CD4-positive, alpha-beta T cell treated with Interleukin-12 subunit alpha and Interleukin-12 subunit beta, for 1 hour (primary cell): ENCODE data around the gene PI4KA.
"Not testable (repeated sequence)": the region's sequence is repeated elsewhere in the genome, so short reads cannot be mapped to it uniquely, and the experiment has no call there.

ENCODE experiments used
- DNase-seq: peaks from one replicate; pipeline ENCODE4 v3.0.0-alpha.2; 2020

The PI4KA gene

GRCh38 chr22:20687356-20688172 lies 171.0 kb downstream of the PI4KA start:
- not testable (repeated sequence) for DNase-seq

DNA sequence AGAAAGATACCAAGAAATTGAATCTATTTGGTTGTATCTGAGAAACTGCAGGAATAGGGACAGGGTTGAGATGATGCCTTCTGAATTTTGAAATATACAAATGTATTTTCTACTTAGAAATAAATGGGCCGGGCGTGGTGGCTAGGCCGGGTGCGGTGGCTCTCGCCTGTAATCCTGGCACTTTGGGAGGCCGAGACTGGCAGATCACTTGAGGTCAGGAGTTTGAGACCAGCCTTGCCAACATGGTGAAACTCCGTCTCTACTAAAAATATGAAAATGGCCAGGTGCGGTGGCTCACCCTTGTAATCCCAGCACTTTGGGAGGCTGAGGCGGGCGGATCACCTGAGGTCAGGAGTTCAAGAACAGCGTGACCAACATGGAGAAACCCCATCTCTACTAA lies 172.8 kb downstream of the PI4KA start:
- DNase-seq = not testable (repeated sequence)

GRCh38 chr22:20678792-20679435 lies 179.7 kb downstream of the PI4KA start:
- DNase-seq = not testable (repeated sequence)

GRCh38 chr22:20677684-20678242 lies 180.8 kb downstream of the PI4KA start:
- no peak for DNase-seq

GRCh38 chr22:20675613-20676012 lies 183.0 kb downstream of the PI4KA start:
- not testable (repeated sequence) for DNase-seq

DNA sequence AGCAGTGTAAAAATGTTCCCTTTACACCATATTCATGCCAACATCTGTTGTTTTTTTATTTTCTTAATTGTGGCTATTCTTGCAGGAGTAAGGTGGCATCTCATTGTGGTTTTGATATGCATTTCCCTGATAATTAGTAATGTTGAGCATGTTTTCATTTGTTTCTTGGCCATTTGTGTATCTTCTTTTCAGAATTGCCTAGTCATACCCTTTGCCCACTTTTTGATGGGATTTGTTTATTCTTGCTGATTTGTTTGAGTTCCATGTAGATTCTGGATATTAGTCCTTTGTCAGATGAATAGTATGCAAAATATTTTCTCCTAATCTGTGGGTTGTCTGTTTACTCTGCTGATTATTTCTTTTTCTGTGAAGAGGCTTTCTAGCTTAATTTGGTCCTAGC lies 183.6 kb downstream of the PI4KA start:
- DNase-seq = no peak

DNA sequence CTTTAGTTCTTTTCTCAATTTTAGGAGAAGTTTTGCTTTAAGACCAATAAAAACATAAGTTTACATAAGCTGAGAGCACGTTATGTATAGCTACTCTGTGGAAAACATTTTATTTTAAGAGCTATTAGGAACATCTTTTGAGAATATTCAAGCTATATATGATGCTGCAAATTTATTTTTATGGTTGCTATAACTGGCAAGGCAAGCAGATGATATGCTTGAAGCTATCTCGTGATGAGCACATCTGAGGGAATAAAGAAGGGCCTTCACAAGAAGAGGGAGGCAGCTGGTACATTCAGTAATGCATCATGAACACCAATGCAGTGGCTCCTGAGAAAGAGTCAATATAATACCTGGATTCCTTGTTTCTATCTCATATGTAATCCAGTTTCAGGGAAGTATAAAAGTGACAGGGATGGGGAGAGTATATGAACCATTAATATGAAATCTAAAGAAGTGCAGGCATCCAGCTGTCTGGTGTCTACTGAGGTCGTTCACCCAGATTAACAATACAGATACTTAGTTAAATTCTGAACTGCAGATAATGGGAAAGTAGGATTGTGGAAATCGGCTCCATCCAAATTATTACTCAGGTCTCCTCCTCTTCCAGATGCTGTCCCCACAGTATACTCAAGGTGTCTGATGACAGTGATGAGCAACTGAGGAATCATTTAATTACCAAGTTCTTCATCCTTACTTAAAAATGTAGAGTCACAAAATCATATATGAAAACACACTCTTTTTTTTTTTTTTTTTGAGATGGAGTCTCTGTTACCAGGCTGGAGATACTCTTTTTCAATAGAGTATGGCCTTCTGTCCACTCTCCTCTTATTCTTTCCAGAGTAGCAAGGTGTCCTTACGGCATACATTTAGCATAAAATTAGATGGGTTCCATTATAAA lies 185.1 kb downstream of the PI4KA start:
- DNase-seq = no peak

- DNase-seq = no peak
These were observed 185.9 kb downstream of the PI4KA start for GRCh38 chr22:20672732-20673131.

- DNase-seq = no peak
These were observed 186.6 kb downstream of the PI4KA start for GRCh38 chr22:20672082-20672424.

GRCh38 chr22:20671409-20672081 lies 187.1 kb downstream of the PI4KA start:
- no peak for DNase-seq

DNA sequence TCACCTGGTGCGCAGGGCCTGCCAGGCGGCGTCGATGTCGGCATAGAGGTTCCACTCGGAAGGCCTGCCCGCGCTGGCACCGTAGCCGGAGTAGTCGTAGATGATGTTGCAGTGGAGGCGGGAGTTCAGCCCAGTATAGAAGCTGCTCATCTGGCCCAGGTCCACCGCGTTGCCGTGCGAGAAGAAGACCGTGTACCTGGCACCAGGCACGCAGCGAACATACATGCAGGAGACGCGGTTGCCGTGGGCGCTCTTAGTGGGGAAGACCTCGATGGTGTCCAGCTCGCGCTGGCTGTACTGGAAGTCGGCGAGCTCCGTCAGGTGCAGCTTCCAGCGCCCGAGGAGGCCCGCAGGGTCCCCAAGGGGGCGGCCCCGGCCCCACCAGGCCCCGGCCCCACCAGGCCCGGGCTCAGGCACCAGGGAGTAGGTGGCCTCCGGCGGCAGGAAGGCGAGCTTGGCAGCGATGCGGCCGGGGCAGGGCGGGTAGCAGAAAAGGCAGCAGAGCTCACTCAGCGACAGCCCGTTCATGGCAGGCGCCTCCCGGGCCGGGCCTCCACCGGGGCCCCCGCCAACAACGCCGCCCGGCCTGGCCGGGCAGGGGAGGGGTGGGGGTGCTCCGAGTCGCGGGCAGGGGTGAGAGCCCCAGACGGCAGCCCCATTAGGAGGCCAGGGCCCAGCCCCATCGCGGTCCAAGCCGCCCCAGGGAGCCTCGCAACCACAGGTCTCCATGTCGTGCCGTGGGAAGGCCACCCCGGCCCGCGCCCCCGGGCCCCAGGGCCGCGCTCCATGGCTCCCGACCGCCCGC lies 188.0 kb downstream of the PI4KA start:
- not testable (repeated sequence) for DNase-seq

DNA sequence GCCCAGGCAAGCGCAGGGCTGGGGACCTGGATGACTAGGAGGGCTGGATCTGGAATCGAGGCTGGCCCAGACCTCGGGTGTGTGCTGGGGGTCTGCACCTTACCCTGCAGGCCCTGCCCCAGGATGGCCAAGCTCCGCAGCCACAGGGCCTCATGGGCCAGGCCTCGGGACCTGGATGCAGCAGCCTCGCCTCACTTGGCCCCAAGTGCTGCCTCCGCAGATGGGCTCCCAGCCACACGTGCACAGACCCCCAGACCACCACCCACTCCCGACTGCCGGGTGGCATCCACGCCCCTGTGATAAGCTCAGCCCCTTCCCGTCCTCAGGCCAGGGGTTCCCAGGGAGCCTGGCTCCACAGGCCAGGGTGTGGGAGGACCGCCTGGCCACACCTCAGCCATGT lies 188.7 kb downstream of the PI4KA start:
- DNase-seq = not testable (repeated sequence)

DNA sequence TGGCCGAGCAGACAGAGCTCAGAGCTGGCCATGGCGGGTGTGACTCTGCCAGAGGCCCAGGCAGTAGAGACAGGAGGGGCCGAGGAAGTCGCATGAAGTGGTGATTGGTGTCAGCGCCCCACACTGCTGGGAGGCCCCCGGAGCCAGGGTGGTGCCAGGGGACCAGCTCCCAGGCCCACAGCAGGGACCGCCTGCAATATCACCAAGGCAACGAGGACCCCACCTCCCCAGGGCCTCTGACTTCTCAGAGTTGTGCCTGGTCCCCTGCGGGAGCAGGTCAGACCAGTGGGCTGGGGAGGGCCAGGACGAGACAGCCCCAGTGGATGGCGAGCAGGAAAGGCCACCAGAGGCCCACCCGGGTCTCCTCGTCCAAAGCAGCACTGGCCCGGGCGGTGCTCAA lies 189.1 kb downstream of the PI4KA start:
- not testable (repeated sequence) for DNase-seq

DNA sequence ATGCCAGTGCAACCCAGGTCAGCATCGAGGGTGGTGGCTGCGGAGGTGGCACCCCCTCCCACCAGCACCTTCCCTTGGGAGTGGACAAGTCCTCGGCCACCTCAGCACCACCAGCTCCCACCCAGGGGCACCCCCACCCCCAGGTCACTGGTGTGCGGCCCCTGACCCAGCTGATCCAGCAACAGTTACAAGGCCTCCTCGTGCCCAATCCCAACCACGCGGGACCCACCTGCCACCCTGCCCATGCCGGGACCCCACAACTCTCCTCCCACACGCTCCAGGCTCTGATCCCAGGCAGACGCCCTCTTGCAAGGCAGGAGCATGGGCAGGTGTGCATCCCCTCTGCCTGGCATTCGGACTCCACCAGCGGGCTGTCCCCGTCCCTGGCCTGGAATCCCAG lies 189.8 kb downstream of the PI4KA start:
- DNase-seq = not testable (repeated sequence)

DNA sequence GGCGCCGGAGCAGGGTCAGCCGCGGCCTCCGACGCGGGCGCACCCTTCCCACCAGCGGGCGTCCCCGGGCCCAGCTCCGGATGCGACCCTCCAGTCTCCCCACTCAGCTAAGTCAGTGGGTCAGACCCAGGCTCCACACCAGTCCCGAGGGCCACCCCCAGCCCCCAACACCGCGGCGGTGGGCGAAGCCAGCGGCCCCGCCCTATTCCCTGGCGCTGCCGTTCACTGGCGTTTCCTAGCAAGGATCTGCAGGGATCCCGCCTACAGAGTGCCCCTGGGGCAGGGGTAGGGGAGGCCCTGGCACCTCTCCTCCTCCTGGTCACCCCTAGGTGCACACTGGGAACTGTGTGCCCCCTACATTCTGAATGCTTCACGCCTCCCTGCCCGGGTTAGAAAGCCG lies 190.4 kb downstream of the PI4KA start:
- DNase-seq = not testable (repeated sequence)

DNA sequence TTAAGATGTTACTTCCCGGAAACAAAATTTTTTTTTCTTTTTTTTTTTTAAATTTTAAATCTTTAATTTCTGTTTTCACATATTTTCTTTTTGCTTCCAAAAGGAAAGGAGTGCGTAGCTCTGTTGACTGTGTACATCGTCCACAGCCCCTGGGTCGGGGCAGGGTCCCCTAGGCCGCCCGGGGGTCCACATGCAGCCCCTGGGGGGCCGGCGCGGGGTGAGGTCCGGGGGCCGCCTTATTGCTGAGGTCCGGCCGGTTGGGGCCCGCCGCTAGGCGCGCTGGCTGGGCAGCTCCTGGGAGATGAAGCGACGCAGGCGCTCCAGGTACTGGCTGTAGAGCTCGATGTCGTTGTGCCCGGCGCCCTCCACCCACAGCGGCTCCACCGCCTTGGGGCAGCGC lies 191.1 kb downstream of the PI4KA start:
- DNase-seq = not testable (repeated sequence)

- no peak for DNase-seq
These were observed 192.1 kb downstream of the PI4KA start for GRCh38 chr22:20666560-20666959.

- DNase-seq = no peak
These were observed 194.0 kb downstream of the PI4KA start for GRCh38 chr22:20664594-20664959.

DNA sequence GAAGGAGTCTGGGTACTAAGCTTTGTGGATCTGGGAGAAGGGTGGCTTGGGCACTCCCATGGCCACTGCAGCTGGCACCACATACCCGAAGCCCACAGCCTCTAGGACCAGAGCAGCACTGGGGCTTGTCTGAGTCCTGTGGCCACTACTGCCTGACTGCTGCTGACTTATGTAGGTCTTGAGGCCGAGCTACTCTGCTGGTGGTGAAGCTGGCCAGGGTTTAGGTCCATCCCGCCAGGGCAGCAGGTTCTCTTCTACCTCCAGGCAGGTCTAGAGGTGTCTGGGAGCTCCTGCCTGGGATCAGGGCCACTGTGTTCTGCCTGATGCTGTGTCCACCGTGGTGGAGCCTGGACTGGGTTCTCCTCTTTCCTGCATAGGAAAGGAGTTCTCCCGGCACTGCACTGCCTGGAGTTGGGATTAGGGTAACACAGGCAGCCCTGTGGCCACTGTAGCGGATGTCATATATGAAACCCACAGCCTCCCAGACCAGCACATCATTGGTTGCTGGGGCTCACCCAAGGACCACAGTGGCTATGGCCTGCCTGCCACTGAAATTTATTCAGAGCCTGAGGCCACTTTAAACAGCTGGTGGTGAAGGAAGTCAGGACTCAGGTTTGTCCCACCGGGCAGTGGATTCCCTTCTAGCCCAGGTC lies 194.5 kb downstream of the PI4KA start:
- DNase-seq = no peak

DNA sequence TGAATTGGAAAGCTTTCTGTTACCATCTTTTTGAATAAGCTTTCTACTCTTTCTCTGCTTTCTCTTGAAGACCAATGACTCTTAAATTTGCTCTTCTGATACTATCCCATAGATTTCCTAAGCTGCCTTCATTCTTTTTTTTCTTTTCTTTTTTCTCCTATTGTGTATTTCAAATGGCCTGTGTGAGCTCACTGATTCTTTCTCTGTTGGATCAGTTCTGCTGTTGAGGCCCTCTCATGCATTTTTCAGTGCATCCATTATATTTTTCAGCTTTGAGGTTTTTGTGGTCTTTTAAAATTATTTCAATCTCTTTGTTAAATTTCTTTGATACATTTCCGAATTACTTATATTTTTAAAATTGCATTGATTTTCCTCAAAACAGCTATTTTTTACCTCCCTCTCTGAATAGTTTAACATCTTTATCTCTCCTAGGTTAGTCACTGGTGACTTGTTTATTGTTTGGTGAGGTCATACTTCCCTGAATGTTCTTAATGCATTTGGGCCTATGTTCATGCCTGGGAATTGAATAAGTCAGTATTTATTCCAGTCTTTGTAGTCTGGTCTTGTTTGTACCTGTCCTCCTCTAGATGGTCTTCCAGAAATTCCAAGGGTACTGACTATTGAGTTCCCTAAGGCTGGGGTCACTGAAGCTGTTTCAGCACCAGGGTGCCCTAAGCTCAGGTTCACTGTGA lies 195.3 kb downstream of the PI4KA start:
- DNase-seq = no peak
